A549 (cell line): ENCODE data around the gene FAM114A2. TPM values are rescaled to one million over a fixed set of nuclear protein-coding genes. Genes with fewer than 3 reads are reported as not detected.

ENCODE experiments used
- ATAC-seq, 2 experiments: fragments of 200-7000 bp in 1 of 2; fragments of >200 bp in 1 of 2; cut with Nextera tagmentation in 1 of 2; cut with Tn5 transposase in 1 of 2; 3 replicates each; pipeline versions ENCODE4 v1.8.0 to v1.9.1; 2018 to 2020; ENCODE audit warnings: mild to moderate bottlenecking in 1 of 2, moderate library complexity in 1 of 2
- CTCF ChIA-PET: fragments of 300-600 bp; sonication (Branson Sonifier 250); formaldehyde crosslinking; extraction: SDS; loops from one replicate; lab custom pipeline; 2021; ENCODE audit warnings: antibody characterized with exemption, inconsistent platforms; lab: Yijun Ruan, JAX
- POLR2A ChIA-PET: fragments of 350-600 bp; formaldehyde crosslinking; extraction: SDS; loops from one replicate; lab custom pipeline; 2021; ENCODE audit warnings: antibody characterized with exemption, inconsistent platforms; lab: Yijun Ruan, JAX
- DNase-seq, 2 experiments: peaks; one replicate each; pipeline versions ENCODE4 v3.0.0 to v3.0.0-alpha.2; 2011 to 2016; ENCODE audit warnings: low read depth in 1 of 2, low spot score in 1 of 2
- FAIRE-seq: peaks from 2 replicates; lab custom pipeline; 2011; peaks lifted over from hg19 to GRCh38; lab: Jason Lieb, UNC
- H3K27ac ChIP-seq, 2 experiments: fragments of >200 bp; sonication (Bioruptor Twin); formaldehyde crosslinking; 3 replicates each; pipeline ENCODE4 v1.5.1; 2016 to 2017
- H3K4me1 ChIP-seq: fragments of >200 bp; sonication (Bioruptor Twin); formaldehyde crosslinking; 3 replicates; pipeline ENCODE4 v1.6.1; 2016
- H3K4me2 ChIP-seq: fragments of >200 bp; sonication (Bioruptor Twin); formaldehyde crosslinking; 3 replicates; pipeline ENCODE4 v1.6.1; 2016
- H3K4me3 ChIP-seq: fragments of >200 bp; sonication (Bioruptor Twin); formaldehyde crosslinking; 3 replicates; pipeline ENCODE4 v1.5.1; 2016
- H3K9me3 ChIP-seq: fragments of >200 bp; sonication (Bioruptor Twin); formaldehyde crosslinking; 3 replicates; pipeline ENCODE4 v1.6.1; 2016
- CEBPB ChIP-seq, 2 experiments: fragments of >200 bp in 1 of 2; sonication (Bioruptor Twin) in 1 of 2; formaldehyde crosslinking in 1 of 2; IDR thresholded peaks; 2 replicates each; pipeline ENCODE4 v1.6.1; 2012 to 2016
- ELK1 ChIP-seq: fragments of 150-350 bp; IDR thresholded peaks from 2 replicates; pipeline ENCODE4 v1.6.1; 2014; ENCODE audit warnings: low read depth, mild to moderate bottlenecking, low read length
- EP300 ChIP-seq, 2 experiments: fragments of >200 bp; sonication (Bioruptor Twin); formaldehyde crosslinking; IDR thresholded peaks; 2 replicates in 1 of 2; 3 replicates in 1 of 2; pipeline ENCODE4 v1.6.1; 2016 to 2017
- FOSB ChIP-seq: fragments of 250-450 bp; sonication (Bioruptor Pico); IDR thresholded peaks from 2 replicates; pipeline ENCODE4 v1.5.0; 2020; ENCODE audit warnings: mild to moderate bottlenecking, moderate library complexity
- FOSL2 ChIP-seq, 2 experiments: fragments of 450-650 bp in 1 of 2; fragments of >200 bp in 1 of 2; sonication (Bioruptor Twin) in 1 of 2; formaldehyde crosslinking; IDR thresholded peaks; 2 replicates each; pipeline versions ENCODE4 v1.5.0 to v1.6.1; 2016 to 2020; ENCODE audit warnings: mild to moderate bottlenecking in 1 of 2, moderate library complexity in 1 of 2
- GATA3 ChIP-seq: IDR thresholded peaks from 2 replicates; pipeline ENCODE4 v1.6.1; 2012; ENCODE audit warnings: borderline replicate concordance
- HMGXB4 ChIP-seq: fragments of 250-450 bp; sonication (Bioruptor Pico); IDR thresholded peaks from 2 replicates; pipeline ENCODE4 v1.5.0; 2021; ENCODE audit warnings: mild to moderate bottlenecking, moderate library complexity, borderline replicate concordance
- HOXB5 ChIP-seq: fragments of 250-450 bp; sonication (Bioruptor Pico); IDR thresholded peaks from 2 replicates; pipeline ENCODE4 v1.5.0; 2020; ENCODE audit warnings: mild to moderate bottlenecking, moderate library complexity
- MAZ ChIP-seq: fragments of 150-350 bp; IDR thresholded peaks from 2 replicates; pipeline ENCODE4 v1.6.1; 2014; ENCODE audit warnings: antibody characterized with exemption, low read depth, low read length, borderline replicate concordance
- MYC ChIP-seq: IDR thresholded peaks from 2 replicates; pipeline ENCODE4 v1.6.1; 2012; ENCODE audit warnings: mild to moderate bottlenecking, inconsistent platforms, low read length, improper control_type of control experiment, borderline replicate concordance
- NPAS2 ChIP-seq: fragments of 250-450 bp; sonication (Bioruptor Pico); IDR thresholded peaks from 2 replicates; pipeline ENCODE4 v1.8.0; 2022; ENCODE audit warnings: mild to moderate bottlenecking, moderate library complexity, borderline replicate concordance
- NR3C1 ChIP-seq: fragments of >200 bp; sonication (Bioruptor Twin); formaldehyde crosslinking; IDR thresholded peaks from 3 replicates; pipeline ENCODE4 v1.6.1; 2017
- PHF8 ChIP-seq: fragments of 200-600 bp; sonication (generic); IDR thresholded peaks from 2 replicates; pipeline ENCODE4 v1.6.1; 2016; ENCODE audit warnings: low read depth, mild to moderate bottlenecking, antibody characterized with exemption, moderate library complexity, borderline replicate concordance
- RAD21 ChIP-seq, 2 experiments: fragments of >200 bp in 1 of 2; sonication (Bioruptor Twin) in 1 of 2; formaldehyde crosslinking in 1 of 2; IDR thresholded peaks in 1 of 2; conservative IDR thresholded peaks in 1 of 2; 2 replicates in 1 of 2; 3 replicates in 1 of 2; pipeline ENCODE4 v1.6.1; 2012 to 2018; ENCODE audit warnings: inconsistent platforms in 1 of 2
- RNF2 ChIP-seq: fragments of 200-600 bp; sonication (generic); IDR thresholded peaks from 2 replicates; pipeline ENCODE4 v1.6.1; 2016; ENCODE audit warnings: low read depth, mild to moderate bottlenecking, antibody characterized with exemption, moderate library complexity, borderline replicate concordance
- SREBF2 ChIP-seq: fragments of 450-650 bp; IDR thresholded peaks from 2 replicates; pipeline ENCODE4 v1.6.1; 2014; ENCODE audit warnings: mild to moderate bottlenecking, moderate library complexity
- ZC3H11A ChIP-seq: fragments of 450-650 bp; IDR thresholded peaks from 2 replicates; pipeline ENCODE4 v1.6.1; 2014; ENCODE audit warnings: antibody characterized with exemption, mild to moderate bottlenecking
- WGBS: methylation state at CpG from one replicate; pipeline ENCODE4 v1.1.6; 2017; ENCODE audit errors: missing lambda C conversion rate; 5-methylcytosine and 5-hydroxymethylcytosine counted together
- polyA plus RNA-seq, 4 experiments: library from polyadenylated mRNA; depleted of rRNA in 3 of 4; stranded (reverse); fragments of >200 nt; fragmentation: RNase III in 1 of 4; extraction: RNeasy Plus Mini Kit Qiagen cat#74134 plus additional on column Dnase treatment in 1 of 4; gene quantifications; 2 replicates in 3 of 4; 3 replicates in 1 of 4; pipeline ENCODE4 v1.2.3, GENCODE V29; 2011 to 2017
- TF ChIP-seq, protein P1 (sequence below): IDR thresholded peaks from 2 replicates; pipeline ENCODE4 v1.6.1; 2012
- TF ChIP-seq, protein P2 (sequence below): fragments of >200 bp; sonication (Bioruptor Twin); formaldehyde crosslinking; IDR thresholded peaks from 2 replicates; pipeline ENCODE4 v1.6.1; 2016
- TF ChIP-seq, protein P3 (sequence below): IDR thresholded peaks from 2 replicates; pipeline ENCODE4 v1.6.1; 2012; ENCODE audit warnings: low read depth, borderline replicate concordance
- TF ChIP-seq, protein P4 (sequence below): fragments of >200 bp; sonication (Bioruptor Twin); formaldehyde crosslinking; IDR thresholded peaks from 3 replicates; pipeline ENCODE4 v1.6.1; 2016
- TF ChIP-seq, protein P5 (sequence below): fragments of >200 bp; sonication (Bioruptor Twin); formaldehyde crosslinking; IDR thresholded peaks from 3 replicates; pipeline ENCODE4 v1.5.1; 2016

The FAM114A2 gene
- polyA plus RNA-seq, 2 of the 4 experiments (the other 2 are of a cell fraction), result 14.6 to 21.3 TPM

GRCh38 chr5:154063372-154063771 is 24.7 kb upstream of the FAM114A2 start:
- Histone ChIP-seq H3K4me2 (no peak overlapping the region), H3K4me1 (no peaks in the 10 kb centered on the region), H3K4me3 (no peak overlapping the region), H3K9me3 (no peaks in the 10 kb centered on the region), H3K27ac (no peak overlapping the region)
- ChIA-PET POLR2A (interaction anchor here (0.6 kb wide), 1 partner anchor 127 kb away, joined by 3 read pairs; no protein-coding TSS in a partner anchor), CTCF (interaction anchor here (0.7 to 2.8 kb wide), 5 partner anchors 9 to 1530 kb away, joined by 3 to 22 read pairs (median 3); no protein-coding TSS in a partner anchor)
- FAIRE-seq (no peak), ATAC-seq (no peak), DNase-seq (no peak)
- TF ChIP-seq GATA3, result no peak
- TF ChIP-seq FOSB (CRISPR knock-in tag), result no peak
- no peak for TF ChIP-seq HMGXB4 (CRISPR knock-in tag)
- no peak for TF ChIP-seq NR3C1
- TF ChIP-seq RAD21 (conservative IDR thresholded peaks at IDR 0.05 in 1 of 2, IDR thresholded peaks at IDR 0.05 in 1 of 2), result no peak
- no peak for TF ChIP-seq MAZ
- no peak for TF ChIP-seq NPAS2 (CRISPR knock-in tag)

DNA sequence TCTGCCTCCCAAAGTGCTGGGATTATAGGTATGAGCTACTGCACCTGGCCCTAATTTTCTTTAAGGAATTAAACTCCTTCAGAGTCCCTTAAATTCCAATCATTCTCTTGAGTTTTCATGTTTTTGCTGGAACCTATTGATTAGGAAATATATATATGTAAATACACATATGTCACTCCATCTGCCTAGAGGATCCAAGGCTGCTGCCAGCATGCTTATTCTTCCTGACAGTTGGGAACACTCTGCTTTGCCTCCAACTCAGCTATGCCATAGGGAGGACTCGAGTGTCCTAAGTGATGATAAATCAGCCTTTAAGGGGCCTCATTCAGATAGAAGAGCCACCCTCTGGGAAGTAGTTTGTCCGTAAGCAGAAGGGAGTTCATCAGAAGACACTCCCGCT is 21.9 kb upstream of the FAM114A2 start:
- FAIRE-seq, result no peak
- CTCF ChIA-PET, result interaction anchor here (0.6 to 1.0 kb wide), 3 partner anchors 11 to 85 kb away, joined by 3 to 6 read pairs (median 3); no protein-coding TSS in a partner anchor

DNA sequence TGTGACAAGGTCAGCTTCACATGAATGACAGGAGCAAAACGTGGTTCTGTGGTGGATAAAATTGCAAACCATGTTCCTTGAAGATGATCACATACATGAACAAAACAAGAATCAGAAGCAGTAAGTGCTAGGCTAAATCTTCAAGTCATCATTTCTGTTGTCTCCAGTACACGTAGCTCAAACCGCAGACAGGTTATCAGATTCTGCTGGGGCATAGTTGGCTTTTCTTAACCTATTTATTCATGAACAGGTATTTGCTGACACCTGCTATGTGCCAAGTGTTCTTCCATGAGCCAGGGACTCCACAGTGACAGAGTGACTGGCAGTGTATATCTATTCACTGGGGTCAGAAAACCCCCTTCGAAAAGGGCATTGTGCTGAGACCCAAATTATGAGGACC is 20.9 kb upstream of the FAM114A2 start:
- no peak for ATAC-seq
- no peak overlapping the region for H3K27ac ChIP-seq
- TF ChIP-seq ZC3H11A, result no peak
- no peak for TF ChIP-seq NR3C1
- TF ChIP-seq FOSL2 (IDR thresholded peaks at IDR 0.05), result no peak
- no peak for TF ChIP-seq FOSL2 (CRISPR knock-in tag; IDR thresholded peaks at IDR 0.05)
- no peak for TF ChIP-seq ELK1
- TF ChIP-seq, all 56 proteins: peak for 0
- ChIA-PET CTCF (interaction anchor here (0.6 to 1.9 kb wide), 7 partner anchors 10 to 562 kb away, joined by 3 to 9 read pairs (median 3); no protein-coding TSS in a partner anchor), POLR2A (interaction anchor here (0.6 kb wide), 1 partner anchor 12 kb away, joined by 4 read pairs; no protein-coding TSS in a partner anchor)
- FAIRE-seq (no peak), DNase-seq (no peak)
- H3K4me1 ChIP-seq, result no peaks in the 10 kb centered on the region
- WGBS, result 75% methylated on average over 4 of the region's 4 CpGs
- no peaks in the 10 kb centered on the region for H3K9me3 ChIP-seq
- no peak overlapping the region for H3K4me3 ChIP-seq
- H3K4me2 ChIP-seq, result no peak overlapping the region

More for the DNA sequence above, 21.9 kb upstream of the FAM114A2 start:
- DNase-seq (no peak), ATAC-seq (no peak)
- TF ChIP-seq, protein P1, sequence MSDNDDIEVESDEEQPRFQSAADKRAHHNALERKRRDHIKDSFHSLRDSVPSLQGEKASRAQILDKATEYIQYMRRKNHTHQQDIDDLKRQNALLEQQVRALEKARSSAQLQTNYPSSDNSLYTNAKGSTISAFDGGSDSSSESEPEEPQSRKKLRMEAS, result no peak
- no peak for TF ChIP-seq SREBF2
- TF ChIP-seq, protein P2, sequence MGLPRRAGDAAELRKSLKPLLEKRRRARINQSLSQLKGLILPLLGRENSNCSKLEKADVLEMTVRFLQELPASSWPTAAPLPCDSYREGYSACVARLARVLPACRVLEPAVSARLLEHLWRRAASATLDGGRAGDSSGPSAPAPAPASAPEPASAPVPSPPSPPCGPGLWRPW, result no peak
- H3K4me1 ChIP-seq, result no peaks in the 10 kb centered on the region
- 75% methylated on average over 3 of the region's 3 CpGs for WGBS
- no peak overlapping the region for H3K4me2 ChIP-seq
- POLR2A ChIA-PET, result no interaction called here
- no peaks in the 10 kb centered on the region for H3K9me3 ChIP-seq
- H3K4me3 ChIP-seq, result no peak overlapping the region
- H3K27ac ChIP-seq, result no peak overlapping the region

- Histone ChIP-seq H3K9me3 (no peaks in the 10 kb centered on the region), H3K4me1 (no peaks in the 10 kb centered on the region), H3K4me3 (no peak overlapping the region), H3K4me2 (no peak overlapping the region), H3K27ac (no peak overlapping the region)
- FAIRE-seq (no peak), DNase-seq (no peak), ATAC-seq (no peak)
- WGBS, result 78% methylated on average over 6 of the region's 6 CpGs
- ChIA-PET CTCF (interaction anchor here (0.6 to 1.9 kb wide), 9 partner anchors 10 to 562 kb away, joined by 3 to 9 read pairs (median 4); no protein-coding TSS in a partner anchor), POLR2A (interaction anchor here (0.6 kb wide), 1 partner anchor 12 kb away, joined by 4 read pairs; no protein-coding TSS in a partner anchor)
- TF ChIP-seq EP300 (IDR thresholded peaks at IDR 0.05), result no peak
- TF ChIP-seq, protein P3, sequence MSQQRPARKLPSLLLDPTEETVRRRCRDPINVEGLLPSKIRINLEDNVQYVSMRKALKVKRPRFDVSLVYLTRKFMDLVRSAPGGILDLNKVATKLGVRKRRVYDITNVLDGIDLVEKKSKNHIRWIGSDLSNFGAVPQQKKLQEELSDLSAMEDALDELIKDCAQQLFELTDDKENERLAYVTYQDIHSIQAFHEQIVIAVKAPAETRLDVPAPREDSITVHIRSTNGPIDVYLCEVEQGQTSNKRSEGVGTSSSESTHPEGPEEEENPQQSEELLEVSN, result no peak
- no peak for TF ChIP-seq NR3C1
- TF ChIP-seq, protein P4, sequence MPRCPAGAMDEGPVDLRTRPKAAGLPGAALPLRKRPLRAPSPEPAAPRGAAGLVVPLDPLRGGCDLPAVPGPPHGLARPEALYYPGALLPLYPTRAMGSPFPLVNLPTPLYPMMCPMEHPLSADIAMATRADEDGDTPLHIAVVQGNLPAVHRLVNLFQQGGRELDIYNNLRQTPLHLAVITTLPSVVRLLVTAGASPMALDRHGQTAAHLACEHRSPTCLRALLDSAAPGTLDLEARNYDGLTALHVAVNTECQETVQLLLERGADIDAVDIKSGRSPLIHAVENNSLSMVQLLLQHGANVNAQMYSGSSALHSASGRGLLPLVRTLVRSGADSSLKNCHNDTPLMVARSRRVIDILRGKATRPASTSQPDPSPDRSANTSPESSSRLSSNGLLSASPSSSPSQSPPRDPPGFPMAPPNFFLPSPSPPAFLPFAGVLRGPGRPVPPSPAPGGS, result no peak
- no peak for TF ChIP-seq MYC
- no peak for TF ChIP-seq CEBPB (IDR thresholded peaks at IDR 0.05)
- TF ChIP-seq HOXB5, result no peak
- TF ChIP-seq, protein P5, sequence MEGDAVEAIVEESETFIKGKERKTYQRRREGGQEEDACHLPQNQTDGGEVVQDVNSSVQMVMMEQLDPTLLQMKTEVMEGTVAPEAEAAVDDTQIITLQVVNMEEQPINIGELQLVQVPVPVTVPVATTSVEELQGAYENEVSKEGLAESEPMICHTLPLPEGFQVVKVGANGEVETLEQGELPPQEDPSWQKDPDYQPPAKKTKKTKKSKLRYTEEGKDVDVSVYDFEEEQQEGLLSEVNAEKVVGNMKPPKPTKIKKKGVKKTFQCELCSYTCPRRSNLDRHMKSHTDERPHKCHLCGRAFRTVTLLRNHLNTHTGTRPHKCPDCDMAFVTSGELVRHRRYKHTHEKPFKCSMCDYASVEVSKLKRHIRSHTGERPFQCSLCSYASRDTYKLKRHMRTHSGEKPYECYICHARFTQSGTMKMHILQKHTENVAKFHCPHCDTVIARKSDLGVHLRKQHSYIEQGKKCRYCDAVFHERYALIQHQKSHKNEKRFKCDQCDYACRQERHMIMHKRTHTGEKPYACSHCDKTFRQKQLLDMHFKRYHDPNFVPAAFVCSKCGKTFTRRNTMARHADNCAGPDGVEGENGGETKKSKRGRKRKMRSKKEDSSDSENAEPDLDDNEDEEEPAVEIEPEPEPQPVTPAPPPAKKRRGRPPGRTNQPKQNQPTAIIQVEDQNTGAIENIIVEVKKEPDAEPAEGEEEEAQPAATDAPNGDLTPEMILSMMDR, result no peak
- no peak for TF ChIP-seq RNF2
- no peak for TF ChIP-seq PHF8
Measured at GRCh38 chr5:154059039-154059430, 20.3 kb upstream of the FAM114A2 start.
